Panc1 (cell line): Measurements from ENCODE around the gene GRM4. TPM values are rescaled to one million over a fixed set of nuclear protein-coding genes. Genes with fewer than 3 reads are reported as not detected.

Experiments used
- ATAC-seq: fragments of 200-7000 bp; cut with Tn5 transposase; 2 replicates; pipeline ENCODE4 v1.9.1; 2020; ENCODE audit warnings: mild to moderate bottlenecking, moderate library complexity
- BruUV-seq: library from RNA; stranded (reverse); fragments of 400-500 nt; replicated peaks from 2 replicates; lab custom pipeline; 2021; lab: Mats Ljungman, UMichigan
- CTCF ChIA-PET: fragments of 300-600 bp; sonication (Branson Sonifier 250); formaldehyde crosslinking; loops from one replicate; lab custom pipeline; 2022; ENCODE audit warnings: antibody characterized with exemption; lab: Charles Lee
- POLR2A ChIA-PET: fragments of 300-600 bp; sonication (Branson Sonifier 250); formaldehyde crosslinking; loops from one replicate; lab custom pipeline; 2022; ENCODE audit warnings: antibody characterized with exemption; lab: Charles Lee
- DNase-seq: peaks from one replicate; pipeline ENCODE4 v3.0.0-alpha.2; 2010; ENCODE audit warnings: low read depth, low spot score
- H3K27ac ChIP-seq: 2 replicates; pipeline ENCODE4 v1.5.1; 2011; ENCODE audit warnings: mild to moderate bottlenecking, low read length, inconsistent platforms
- H3K27me3 ChIP-seq: fragments of 200-500 bp; sonication (Bioruptor generic); 2 replicates; pipeline ENCODE4 v1.6.0; 2014; ENCODE audit warnings: low read length, inconsistent platforms; ENCODE audit not compliant: control insufficient read depth, insufficient read depth
- H3K36me3 ChIP-seq: fragments of 200-500 bp; sonication (Bioruptor generic); 2 replicates; pipeline ENCODE4 v1.5.1; 2014; ENCODE audit warnings: inconsistent platforms, mild to moderate bottlenecking, low read length, moderate library complexity; ENCODE audit not compliant: control insufficient read depth, insufficient read depth
- H3K4me1 ChIP-seq: 2 replicates; pipeline ENCODE4 v1.5.1; 2011; ENCODE audit warnings: inconsistent platforms, mild to moderate bottlenecking, low read length, moderate library complexity; ENCODE audit not compliant: control insufficient read depth, insufficient read depth
- H3K4me3 ChIP-seq, 2 experiments: 2 replicates each; pipeline ENCODE4 v1.5.1; 2011 to 2012; ENCODE audit warnings: low read depth in 2 of 2, low read length in 2 of 2, mild to moderate bottlenecking in 2 of 2, inconsistent platforms in 1 of 2, moderate library complexity in 1 of 2
- H3K9me3 ChIP-seq: fragments of 200-500 bp; sonication (Bioruptor generic); 2 replicates; pipeline ENCODE4 v1.5.1; 2014; ENCODE audit warnings: low read depth, mild to moderate bottlenecking, inconsistent platforms, low read length, moderate library complexity; ENCODE audit not compliant: control insufficient read depth, insufficient read depth
- CTCF ChIP-seq: fragments of 450-650 bp; IDR thresholded peaks from 2 replicates; pipeline ENCODE4 v1.5.1; 2017; ENCODE audit warnings: mild to moderate bottlenecking
- POLR2AphosphoS5 ChIP-seq: IDR thresholded peaks from 2 replicates; pipeline ENCODE4 v1.6.1; 2012; ENCODE audit warnings: mild to moderate bottlenecking, low read depth, low read length, moderate library complexity
- REST ChIP-seq, 2 experiments: IDR thresholded peaks; 2 replicates each; pipeline ENCODE4 v1.6.1; 2011 to 2012; ENCODE audit warnings: low read depth in 2 of 2, control low read depth in 1 of 2, low read length in 1 of 2, mild to moderate bottlenecking in 1 of 2, moderate library complexity in 1 of 2; ENCODE audit not compliant: insufficient read depth in 1 of 2
- SIN3A ChIP-seq: IDR thresholded peaks from 2 replicates; pipeline ENCODE4 v1.6.1; 2012; ENCODE audit warnings: low read depth, mild to moderate bottlenecking, low read length, moderate library complexity, borderline replicate concordance; ENCODE audit not compliant: insufficient read depth
- TCF7L2 ChIP-seq: IDR thresholded peaks from 2 replicates; pipeline ENCODE4 v1.6.1; 2011; ENCODE audit warnings: mild to moderate bottlenecking, low read depth, low read length, inconsistent platforms
- in situ Hi-C: cut with HindIII; loops from 2 replicates; pipeline ENCODE4 v1.10.0; 2016; ENCODE audit warnings: low sequenced_read_pairs, low pct_unique_long_range_greater_than_20kb
- intact Hi-C: fragments of 100-400 bp; cut with micrococcal nuclease; formaldehyde crosslinking; loops from one replicate; pipeline ENCODE4 v1.10.0; 2022; ENCODE audit not compliant: unreplicated experiment
- total RNA-seq: library from RNA; stranded (reverse); gene quantifications from one replicate; pipeline ENCODE4 v1.2.1, GENCODE V29; 2021; ENCODE audit not compliant: unreplicated experiment

GRM4 gene
- total RNA-seq, 1 experiment from 2014 or later, result 1.3 TPM

GRCh38 chr6:34090529-34090928 lies 55.4 kb downstream of the GRM4 start:
- Histone ChIP-seq H3K9me3 (no peaks in the 10 kb centered on the region), H3K27me3 (no peaks in the 10 kb centered on the region), H3K4me1 (no peaks in the 10 kb centered on the region), H3K4me3 (no peak overlapping the region), H3K27ac (no peak overlapping the region), H3K36me3 (no peaks in the 10 kb centered on the region)
- TF ChIP-seq REST (IDR thresholded peaks at IDR 0.05; ENCODE audit: insufficient read depth in 1 of 2, low read depth in 2 of 2, low read length in 1 of 2), result no peak
- no peak for TF ChIP-seq POLR2AphosphoS5
- no peak for TF ChIP-seq TCF7L2
- TF ChIP-seq SIN3A, result no peak
- no peak for TF ChIP-seq CTCF
- in situ Hi-C loops (no loop called here), intact Hi-C loops (no loop called here)
- ChIA-PET CTCF (no interaction called here), POLR2A (no interaction called here)
- no TSS peak for BruUV-seq
- ATAC-seq (no peak), DNase-seq (no peak)

GRCh38 chr6:34086558-34086957 lies 59.3 kb downstream of the GRM4 start:
- ChIA-PET POLR2A (no interaction called here), CTCF (interaction anchor here (0.7 kb wide), 1 partner anchor 104 kb away, joined by 3 read pairs; no protein-coding TSS in a partner anchor)
- Histone ChIP-seq H3K27me3 (no peaks in the 10 kb centered on the region), H3K4me3 (no peak overlapping the region), H3K36me3 (no peaks in the 10 kb centered on the region), H3K27ac (no peak overlapping the region), H3K4me1 (no peaks in the 10 kb centered on the region), H3K9me3 (no peaks in the 10 kb centered on the region)
- DNase-seq (no peak), ATAC-seq (no peak)
- no TSS peak for BruUV-seq
- in situ Hi-C loops (no loop called here), intact Hi-C loops (no loop called here)
- TF ChIP-seq SIN3A (no peak), POLR2AphosphoS5 (no peak), REST (IDR thresholded peaks at IDR 0.05; ENCODE audit: insufficient read depth in 1 of 2, low read depth in 2 of 2, low read length in 1 of 2) (no peak), TCF7L2 (no peak), CTCF (no peak)
